Measurements from ENCODE around the gene HBS1L. TPM values are rescaled to one million over a fixed set of nuclear protein-coding genes. Genes with fewer than 3 reads are reported as not detected.

The HBS1L gene
- total RNA-seq (2022; extraction: Qiagen RNA extraction): 33.6 to 37.5 TPM (median 35.5 TPM) in 5 replicates

GRCh38 chr6:135054569-135055498 is at the start of gene HBS1L:
Gene HBS1L (minus strand): TSS chr6:135054822. CDS start chr6:135054691, 131 bp downstream.

GRCh38 chr6:134949927-134950326 is 104.7 kb downstream of the HBS1L start, which contains the start of gene ALDH8A1:
Gene ALDH8A1 (minus strand): TSS chr6:134950101. CDS start chr6:134950053, 48 bp downstream.

Other genes with a start within 250 kb of the HBS1L start
- 0.06 to 0.22 TPM (median 0.15 TPM) in 5 replicates for gene ALDH8A1, start 104.7 kb downstream of the HBS1L start, total RNA-seq (2022; extraction: Qiagen RNA extraction)
- 0.70 to 1.2 TPM (median 0.89 TPM) in 5 replicates for gene MYB, start 126.5 kb upstream of the HBS1L start, total RNA-seq (2022; extraction: Qiagen RNA extraction)

All from A549 treated with dexamethasone at 1 μM for 4 hours (cell line).